ENCODE data around the gene GDI1. TPM values are rescaled to one million over a fixed set of nuclear protein-coding genes. Genes with fewer than 3 reads are reported as not detected.

GDI1 gene
- total and polyA plus RNA-seq, 9 of the 15 experiments (the other 6 are each of a cell fraction or from before 2014, with no cell fraction given) = 0.97 to 82.6 (median 37.5) TPM

DNA sequence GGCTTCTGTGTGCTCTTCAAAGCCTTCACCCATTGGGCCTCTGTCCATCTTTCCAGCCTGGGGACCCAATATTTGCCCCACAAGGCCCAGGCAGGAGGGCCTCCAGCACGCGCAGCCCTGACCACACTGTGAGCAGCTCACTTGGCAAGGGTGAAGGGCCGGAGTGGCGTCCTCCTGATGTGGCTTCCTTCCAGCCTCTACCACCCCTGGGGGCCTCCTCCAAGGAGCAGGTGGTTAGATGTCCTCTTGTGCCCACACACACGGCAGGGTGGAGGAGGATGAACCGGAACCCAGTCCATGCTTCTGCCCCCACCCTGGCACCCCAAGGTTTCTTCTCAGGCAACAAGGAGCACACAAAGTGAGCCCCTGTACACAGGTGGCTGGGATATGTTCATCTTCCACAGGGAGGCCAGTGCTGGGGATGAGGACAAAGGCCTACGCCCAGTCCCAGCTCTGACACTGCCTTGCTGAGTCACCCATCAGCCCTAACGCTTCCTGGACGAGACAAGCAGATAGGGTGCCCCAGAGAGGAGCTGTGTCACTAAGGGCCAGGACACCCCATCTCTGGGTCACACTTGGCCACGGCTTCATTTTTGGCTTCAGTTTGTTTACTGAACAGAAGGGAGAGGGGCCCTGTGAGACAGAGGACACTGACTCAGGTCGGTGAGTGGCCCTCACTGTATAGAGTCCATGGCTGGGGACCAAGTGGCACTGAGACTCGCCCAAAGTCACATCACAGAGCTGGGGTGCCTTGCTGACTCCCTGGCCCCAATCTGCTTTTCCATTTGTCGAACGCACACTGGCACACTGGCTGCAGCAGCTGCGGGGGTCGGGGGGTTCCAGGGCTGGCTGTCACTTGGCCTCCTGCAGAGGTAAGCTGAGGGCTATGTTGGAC lies 47.5 kb downstream of the GDI1 start (continued):
- TF ChIP-seq ARID3B (CRISPR knock-in tag; IDR thresholded peaks at IDR 0.05; ENCODE audit: borderline replicate concordance) = no peak
- TF ChIP-seq ZC3H11A (IDR thresholded peaks at IDR 0.05; ENCODE audit: low read depth, low read length) = no peak
- TF ChIP-seq CREB1 (IDR thresholded peaks at IDR 0.05) = no peak
- TF ChIP-seq CREB1 (CRISPR knock-in tag; IDR thresholded peaks at IDR 0.05) = no peak
- TF ChIP-seq, protein P1, sequence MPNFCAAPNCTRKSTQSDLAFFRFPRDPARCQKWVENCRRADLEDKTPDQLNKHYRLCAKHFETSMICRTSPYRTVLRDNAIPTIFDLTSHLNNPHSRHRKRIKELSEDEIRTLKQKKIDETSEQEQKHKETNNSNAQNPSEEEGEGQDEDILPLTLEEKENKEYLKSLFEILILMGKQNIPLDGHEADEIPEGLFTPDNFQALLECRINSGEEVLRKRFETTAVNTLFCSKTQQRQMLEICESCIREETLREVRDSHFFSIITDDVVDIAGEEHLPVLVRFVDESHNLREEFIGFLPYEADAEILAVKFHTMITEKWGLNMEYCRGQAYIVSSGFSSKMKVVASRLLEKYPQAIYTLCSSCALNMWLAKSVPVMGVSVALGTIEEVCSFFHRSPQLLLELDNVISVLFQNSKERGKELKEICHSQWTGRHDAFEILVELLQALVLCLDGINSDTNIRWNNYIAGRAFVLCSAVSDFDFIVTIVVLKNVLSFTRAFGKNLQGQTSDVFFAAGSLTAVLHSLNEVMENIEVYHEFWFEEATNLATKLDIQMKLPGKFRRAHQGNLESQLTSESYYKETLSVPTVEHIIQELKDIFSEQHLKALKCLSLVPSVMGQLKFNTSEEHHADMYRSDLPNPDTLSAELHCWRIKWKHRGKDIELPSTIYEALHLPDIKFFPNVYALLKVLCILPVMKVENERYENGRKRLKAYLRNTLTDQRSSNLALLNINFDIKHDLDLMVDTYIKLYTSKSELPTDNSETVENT (CRISPR knock-in tag; IDR thresholded peaks at IDR 0.05) = no peak; the same call in 1 of the 2 replicates
- no peak for TF ChIP-seq RBM25 (IDR thresholded peaks at IDR 0.05; ENCODE audit: low read depth, low read length, severe bottlenecking)
- TF ChIP-seq, protein P2, sequence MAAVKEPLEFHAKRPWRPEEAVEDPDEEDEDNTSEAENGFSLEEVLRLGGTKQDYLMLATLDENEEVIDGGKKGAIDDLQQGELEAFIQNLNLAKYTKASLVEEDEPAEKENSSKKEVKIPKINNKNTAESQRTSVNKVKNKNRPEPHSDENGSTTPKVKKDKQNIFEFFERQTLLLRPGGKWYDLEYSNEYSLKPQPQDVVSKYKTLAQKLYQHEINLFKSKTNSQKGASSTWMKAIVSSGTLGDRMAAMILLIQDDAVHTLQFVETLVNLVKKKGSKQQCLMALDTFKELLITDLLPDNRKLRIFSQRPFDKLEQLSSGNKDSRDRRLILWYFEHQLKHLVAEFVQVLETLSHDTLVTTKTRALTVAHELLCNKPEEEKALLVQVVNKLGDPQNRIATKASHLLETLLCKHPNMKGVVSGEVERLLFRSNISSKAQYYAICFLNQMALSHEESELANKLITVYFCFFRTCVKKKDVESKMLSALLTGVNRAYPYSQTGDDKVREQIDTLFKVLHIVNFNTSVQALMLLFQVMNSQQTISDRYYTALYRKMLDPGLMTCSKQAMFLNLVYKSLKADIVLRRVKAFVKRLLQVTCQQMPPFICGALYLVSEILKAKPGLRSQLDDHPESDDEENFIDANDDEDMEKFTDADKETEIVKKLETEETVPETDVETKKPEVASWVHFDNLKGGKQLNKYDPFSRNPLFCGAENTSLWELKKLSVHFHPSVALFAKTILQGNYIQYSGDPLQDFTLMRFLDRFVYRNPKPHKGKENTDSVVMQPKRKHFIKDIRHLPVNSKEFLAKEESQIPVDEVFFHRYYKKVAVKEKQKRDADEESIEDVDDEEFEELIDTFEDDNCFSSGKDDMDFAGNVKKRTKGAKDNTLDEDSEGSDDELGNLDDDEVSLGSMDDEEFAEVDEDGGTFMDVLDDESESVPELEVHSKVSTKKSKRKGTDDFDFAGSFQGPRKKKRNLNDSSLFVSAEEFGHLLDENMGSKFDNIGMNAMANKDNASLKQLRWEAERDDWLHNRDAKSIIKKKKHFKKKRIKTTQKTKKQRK (IDR thresholded peaks at IDR 0.05; ENCODE audit: borderline replicate concordance, low read depth, low read length) = no peak
- TF ChIP-seq MCM5 (IDR thresholded peaks at IDR 0.05; ENCODE audit: low read depth) = no peak
- no peak for TF ChIP-seq CBX5 (IDR thresholded peaks at IDR 0.05; ENCODE audit: borderline replicate concordance, low read depth)
- no peak for TF ChIP-seq RBM34 (IDR thresholded peaks at IDR 0.05; ENCODE audit: borderline replicate concordance, insufficient read depth, low read length)
- no peak for TF ChIP-seq HMG20B (CRISPR knock-in tag; IDR thresholded peaks at IDR 0.05)
- no peak for TF ChIP-seq FOXP4 (CRISPR knock-in tag; IDR thresholded peaks at IDR 0.05; ENCODE audit: borderline replicate concordance)
- 0 out of 4 replicates have a peak, but pooled peaks of 1 of the 2 experiments have one; percentile 29 for TF ChIP-seq NRF1 (conservative IDR thresholded peaks at IDR 0.05 in 1 of 2, IDR thresholded peaks at IDR 0.05 in 1 of 2)
- no peak for TF ChIP-seq CCNT2 (IDR thresholded peaks at IDR 0.05; ENCODE audit: borderline replicate concordance, extremely low read depth, insufficient read length, low read depth, low read length)
- no peak for TF ChIP-seq EWSR1 (IDR thresholded peaks at IDR 0.05; ENCODE audit: borderline replicate concordance, low read depth, partially characterized antibody)
